Adrenal gland (tissue), 12 donors: ENCODE results near the gene NPR1. TPM values are rescaled to one million over a fixed set of nuclear protein-coding genes. Genes with fewer than 3 reads are reported as not detected.
"Not testable (repeated sequence)": the region's sequence is repeated elsewhere in the genome, so short reads cannot be mapped to it uniquely, and the experiment has no call there.

ENCODE experiments used
- DNase-seq, 7 donors: peaks; one replicate each; pipeline ENCODE4 v3.0.0-alpha.2; 2019 to 2020
- H3K27ac ChIP-seq, 5 donors: fragments of 200-600 bp; sonication (generic) in 4 of 5; 1 replicate in 3 of 5; 2 replicates in 2 of 5; pipeline versions ENCODE4 v1.5.1 to v1.8.0; 2016 to 2020; ENCODE audit warnings: mild to moderate bottlenecking in 1 of 5
- H3K27me3 ChIP-seq: fragments of 200-600 bp; 2 replicates; pipeline ENCODE4 v1.8.0; 2021
- H3K36me3 ChIP-seq, 2 donors: fragments of 200-600 bp; replicated peaks in 1 of 2; 1 replicate in 1 of 2; 2 replicates in 1 of 2; pipeline versions ENCODE4 v1.5.1 to v1.8.0; 2018 to 2022
- H3K4me1 ChIP-seq, 2 donors: fragments of 200-600 bp; replicated peaks in 1 of 2; 1 replicate in 1 of 2; 2 replicates in 1 of 2; pipeline versions ENCODE4 v1.5.1 to v1.8.0; 2018 to 2021
- H3K4me3 ChIP-seq, 4 donors: fragments of 200-600 bp; sonication (generic) in 3 of 4; one replicate each; pipeline ENCODE4 v1.5.1; 2016 to 2018
- H3K9me3 ChIP-seq, 3 donors: fragments of 200-600 bp; sonication (generic) in 1 of 3; replicated peaks in 1 of 3; 1 replicate in 2 of 3; 2 replicates in 1 of 3; pipeline versions ENCODE4 v1.5.1 to v1.8.0; 2016 to 2021
- POLR2A ChIP-seq, 2 donors: fragments of 450-650 bp; IDR thresholded peaks; one replicate each; pipeline ENCODE4 v1.6.1; 2017; ENCODE audit warnings: antibody characterized with exemption in 2 of 2, mild to moderate bottlenecking in 2 of 2, moderate library complexity in 1 of 2
- WGBS, 4 donors: extraction: QIAGEN DNeasy Blood & Tissue Kit in 2 of 4; methylation state at CpG; one replicate each; pipeline versions ENCODE4 v1.1.5 to v1.1.7; 2013 to 2017; 5-methylcytosine and 5-hydroxymethylcytosine counted together
- intact Hi-C, 2 donors: fragments of 100-400 bp; cut with DNase I; formaldehyde crosslinking; loops; one replicate each; pipeline versions ENCODE4 v1.14.1 to v1.15.0; 2022 to 2023
- polyA plus RNA-seq, 3 donors: library from polyadenylated mRNA; stranded (reverse); fragments of 200-250 nt in 2 of 3; fragments of 350-450 nt in 1 of 3; fragmentation: Illumina TruSeq in 1 of 3; extraction: RNeasy Lipid Tissue Mini Kit (QIAGEN cat#74804) in 1 of 3; gene quantifications; one replicate each; pipeline ENCODE4 v1.2.3, GENCODE V29; 2013 to 2014
- total RNA-seq, 9 donors: library from RNA; depleted of rRNA in 4 of 9; stranded (reverse); fragments of >200 nt in 4 of 9; fragments of 120-200 nt in 1 of 9; fragmentation: NEBNext Ultra II Directional in 1 of 9; extraction: Animal tissue kit (Norgen Biotek cat#: 25700) in 1 of 9; gene quantifications; one replicate each; pipeline versions ENCODE4 v1.1.0 to v1.2.4, GENCODE V29; 2013 to 2023
- TF ChIP-seq, protein P1 (sequence below), 6 experiments: fragments of 450-650 bp in 4 of 6; fragments of 200-600 bp in 2 of 6; sonication (generic) in 1 of 6; IDR thresholded peaks; 1 replicate in 5 of 6; 2 replicates in 1 of 6; pipeline versions ENCODE4 v1.5.1 to v1.8.0; 2016 to 2021; ENCODE audit warnings: antibody characterized with exemption in 6 of 6, mild to moderate bottlenecking in 2 of 6, moderate library complexity in 1 of 6
- donor health status: healthy with polysubstance abuse.
- donor health status: Bipolar disorder and iron deficiency.
- donor health status: DM: yes; HTN: yes; CAD: no.
- donor health status: DM: no; HTN: no; CAD: no.
- donor health status: DM: no; HTN: no; CAD: no.
- donor health status: DM: yes; HTN: yes; CAD: no.

NPR1 gene
- total and polyA plus RNA-seq, 12 donors = 7.9 to 47.9 (median 19.6) TPM

DNA sequence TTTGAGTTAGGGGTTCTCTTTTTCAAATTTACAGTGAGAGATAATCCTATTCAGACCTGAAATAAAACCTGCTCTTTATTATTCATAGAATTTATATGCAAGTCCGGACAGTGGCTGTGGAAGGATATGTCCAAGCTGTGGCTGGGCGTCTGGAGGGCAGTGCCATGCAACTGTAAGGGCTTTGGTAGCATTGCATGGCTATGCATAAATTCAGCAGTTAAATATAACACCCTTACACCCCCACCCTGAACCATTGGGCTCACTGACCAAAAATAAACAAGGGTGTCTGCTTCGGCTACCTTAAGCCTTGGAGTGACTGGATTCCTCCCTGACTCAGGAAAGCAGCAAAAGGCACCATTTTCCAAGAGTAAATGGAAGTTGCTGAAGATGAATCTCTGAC lies 39.2 kb upstream of the NPR1 start:
- WGBS, 4 donors = 77 to 87% (median 80%) methylated on average over 3 of the region's 3 CpGs
- DNase-seq = no peak
- Histone ChIP-seq H3K27me3 (no peaks in the 10 kb centered on the region), H3K36me3 (peaks cover 0 to 81% of the 10 kb centered on the region in 2 donors), H3K27ac (no peak overlapping the region), H3K9me3 (no peaks in the 10 kb centered on the region), H3K4me1 (peaks cover 23 to 52% of the 10 kb centered on the region in 2 donors), H3K4me3 (no peak overlapping the region)
- intact Hi-C loops = no loop called here
- TF ChIP-seq, protein P1, sequence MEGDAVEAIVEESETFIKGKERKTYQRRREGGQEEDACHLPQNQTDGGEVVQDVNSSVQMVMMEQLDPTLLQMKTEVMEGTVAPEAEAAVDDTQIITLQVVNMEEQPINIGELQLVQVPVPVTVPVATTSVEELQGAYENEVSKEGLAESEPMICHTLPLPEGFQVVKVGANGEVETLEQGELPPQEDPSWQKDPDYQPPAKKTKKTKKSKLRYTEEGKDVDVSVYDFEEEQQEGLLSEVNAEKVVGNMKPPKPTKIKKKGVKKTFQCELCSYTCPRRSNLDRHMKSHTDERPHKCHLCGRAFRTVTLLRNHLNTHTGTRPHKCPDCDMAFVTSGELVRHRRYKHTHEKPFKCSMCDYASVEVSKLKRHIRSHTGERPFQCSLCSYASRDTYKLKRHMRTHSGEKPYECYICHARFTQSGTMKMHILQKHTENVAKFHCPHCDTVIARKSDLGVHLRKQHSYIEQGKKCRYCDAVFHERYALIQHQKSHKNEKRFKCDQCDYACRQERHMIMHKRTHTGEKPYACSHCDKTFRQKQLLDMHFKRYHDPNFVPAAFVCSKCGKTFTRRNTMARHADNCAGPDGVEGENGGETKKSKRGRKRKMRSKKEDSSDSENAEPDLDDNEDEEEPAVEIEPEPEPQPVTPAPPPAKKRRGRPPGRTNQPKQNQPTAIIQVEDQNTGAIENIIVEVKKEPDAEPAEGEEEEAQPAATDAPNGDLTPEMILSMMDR (IDR thresholded peaks at IDR 0.05) = no peak
- TF ChIP-seq POLR2A (IDR thresholded peaks at IDR 0.05) = no peak

DNA sequence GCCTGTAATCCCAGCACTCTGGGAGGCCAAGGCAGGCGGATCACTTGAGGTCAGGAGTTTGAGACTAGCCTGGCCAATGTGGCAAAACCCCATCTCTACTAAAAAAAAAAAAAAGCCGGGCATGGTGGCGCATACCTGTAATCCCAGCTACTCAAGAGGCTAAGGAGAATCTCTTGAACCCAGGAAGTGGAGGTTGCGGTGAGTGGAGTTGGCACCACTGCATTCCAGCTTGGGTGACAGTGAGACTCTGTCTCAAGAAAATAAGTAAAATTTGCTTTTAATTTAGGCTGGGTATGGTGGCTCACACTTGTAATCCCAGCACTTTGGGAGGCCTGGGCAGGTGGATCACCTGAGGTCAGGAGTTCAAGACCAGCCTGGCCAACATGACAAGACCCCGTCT lies 38.3 kb upstream of the NPR1 start:
- Histone ChIP-seq H3K4me1 (peaks cover 21 to 46% of the 10 kb centered on the region in 2 donors), H3K36me3 (peaks cover 0 to 89% of the 10 kb centered on the region in 2 donors)
- DNase-seq, H3K9me3 ChIP-seq, H3K27me3 ChIP-seq, H3K27ac ChIP-seq, intact Hi-C loops, H3K4me3 ChIP-seq: not testable (repeated sequence)
- WGBS, 4 donors = 89 to 97% (median 95%) methylated on average over 5 of the region's 5 CpGs

DNA sequence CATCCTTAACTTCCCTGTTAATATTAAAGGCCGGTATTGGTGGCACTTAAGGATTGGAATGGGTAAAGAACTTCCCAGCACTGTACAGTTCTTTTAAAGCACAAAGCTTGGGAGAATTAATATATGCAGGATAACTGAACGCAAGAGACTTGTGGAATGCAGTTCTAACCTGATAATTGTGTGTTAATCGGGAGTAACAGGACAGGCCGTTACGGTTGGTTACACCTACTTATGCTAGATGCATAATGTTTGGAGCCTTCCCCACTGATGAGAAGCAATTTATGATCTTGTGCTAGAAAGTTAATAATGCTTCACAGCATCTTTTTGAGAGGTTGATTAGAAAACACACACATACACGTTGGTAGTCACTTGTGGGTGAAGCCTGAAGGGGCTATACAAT lies 37.6 kb upstream of the NPR1 start:
- TF ChIP-seq, protein P1 (IDR thresholded peaks at IDR 0.05) = no peak
- TF ChIP-seq POLR2A (IDR thresholded peaks at IDR 0.05) = no peak
- H3K4me3 ChIP-seq = no peak overlapping the region
- H3K36me3 ChIP-seq = peaks cover 0 to 96% of the 10 kb centered on the region in 2 donors
- H3K9me3 ChIP-seq = no peaks in the 10 kb centered on the region
- intact Hi-C loops = no loop called here
- H3K4me1 ChIP-seq = peaks cover 15 to 39% of the 10 kb centered on the region in 2 donors
- H3K27ac ChIP-seq = no peak overlapping the region
- no peaks in the 10 kb centered on the region for H3K27me3 ChIP-seq
- no peak for DNase-seq
- 72 to 84% (median 75%) methylated on average over 6 of the region's 6 CpGs for WGBS, 4 donors

DNA sequence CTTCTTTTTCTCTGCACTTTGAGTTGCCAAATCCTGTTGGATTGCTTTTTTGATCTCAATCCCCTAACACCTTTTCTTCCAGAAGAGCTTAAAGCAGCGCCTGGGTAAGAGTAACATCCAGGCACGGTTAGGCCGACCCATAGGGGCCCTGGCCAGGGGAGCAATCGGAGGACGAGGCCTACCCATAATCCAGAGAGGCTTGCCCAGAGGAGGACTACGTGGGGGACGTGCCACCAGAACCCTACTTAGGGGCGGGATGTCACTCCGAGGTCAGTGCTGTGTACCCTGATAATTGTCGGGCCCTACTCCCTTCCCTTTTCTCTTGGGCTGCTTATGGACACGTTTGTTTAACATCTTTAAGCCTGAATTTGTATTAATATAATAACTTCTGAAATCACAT lies 36.3 kb upstream of the NPR1 start:
- no peak overlapping the region for H3K27ac ChIP-seq
- peaks cover 0 to 91% of the 10 kb centered on the region in 2 donors for H3K36me3 ChIP-seq
- peaks cover 12 to 26% of the 10 kb centered on the region in 2 donors for H3K4me1 ChIP-seq
- no peak for DNase-seq
- H3K4me3 ChIP-seq = no peak overlapping the region
- 79 to 88% (median 84%) methylated on average over 11 of the region's 11 CpGs for WGBS, 4 donors
- intact Hi-C loops = no loop called here
- no peaks in the 10 kb centered on the region for H3K9me3 ChIP-seq
- H3K27me3 ChIP-seq = no peaks in the 10 kb centered on the region
- TF ChIP-seq POLR2A (IDR thresholded peaks at IDR 0.05) = no peak
- TF ChIP-seq, protein P1 (IDR thresholded peaks at IDR 0.05) = no peak

DNA sequence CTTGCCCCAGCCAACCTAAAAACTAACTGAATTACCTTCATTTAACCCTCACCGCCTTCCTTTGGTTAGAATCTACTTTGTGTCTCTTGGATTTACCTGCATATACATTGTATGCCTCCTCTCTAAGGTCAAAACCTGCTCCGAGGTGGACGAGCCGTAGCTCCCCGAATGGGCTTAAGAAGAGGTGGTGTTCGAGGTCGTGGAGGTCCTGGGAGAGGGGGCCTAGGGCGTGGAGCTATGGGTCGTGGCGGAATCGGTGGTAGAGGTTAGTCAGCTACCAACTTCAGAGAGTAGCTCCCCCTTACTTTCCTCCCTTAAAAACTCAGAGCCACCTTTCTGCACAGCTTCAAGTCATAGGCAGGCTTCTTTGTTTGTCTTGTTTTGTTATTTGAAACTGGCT lies 35.4 kb upstream of the NPR1 start:
- Histone ChIP-seq H3K27me3 (no peaks in the 10 kb centered on the region), H3K27ac (no peak overlapping the region), H3K9me3 (no peaks in the 10 kb centered on the region), H3K4me3 (no peak overlapping the region), H3K36me3 (peaks cover 0 to 83% of the 10 kb centered on the region in 2 donors), H3K4me1 (peaks cover 5 to 17% of the 10 kb centered on the region in 2 donors)
- intact Hi-C loops = no loop called here
- DNase-seq = no peak
- WGBS, 4 donors = 89 to 92% (median 91%) methylated on average over 11 of the region's 11 CpGs
- TF ChIP-seq, protein P1 (IDR thresholded peaks at IDR 0.05) = no peak
- TF ChIP-seq POLR2A (IDR thresholded peaks at IDR 0.05) = no peak
